Stomach (tissue), 4 donors: Measurements from ENCODE around the gene CD151.

ENCODE experiments used
- CTCF ChIP-seq, 7 experiments: fragments of 450-650 bp in 4 of 7; fragments of 200-600 bp in 3 of 7; sonication (generic) in 3 of 7; IDR thresholded peaks; one replicate each; pipeline ENCODE4 v1.5.1; 2016 to 2019; ENCODE audit warnings: antibody characterized with exemption in 7 of 7, control low read depth in 2 of 7, mild to moderate bottlenecking in 1 of 7
- EP300 ChIP-seq: sonication (generic); formaldehyde crosslinking; IDR thresholded peaks from one replicate; pipeline ENCODE4 v1.6.1; 2017; ENCODE audit warnings: antibody characterized with exemption
- POLR2A ChIP-seq, 4 donors: fragments of 450-650 bp; IDR thresholded peaks; one replicate each; pipeline ENCODE4 v1.6.1; 2016; ENCODE audit warnings: antibody characterized with exemption in 4 of 4, control low read depth in 2 of 4, mild to moderate bottlenecking in 1 of 4, moderate library complexity in 1 of 4
- POLR2AphosphoS5 ChIP-seq, 3 donors: sonication (generic); formaldehyde crosslinking; IDR thresholded peaks; one replicate each; pipeline ENCODE4 v1.6.1; 2016; ENCODE audit warnings: antibody characterized with exemption in 3 of 3

GRCh38 chr11:862696-863022, 29.9 kb downstream of the CD151 start:
- TF ChIP-seq CTCF (IDR thresholded peaks at IDR 0.05) (no peak), POLR2AphosphoS5 (IDR thresholded peaks at IDR 0.05) (no peak), POLR2A (IDR thresholded peaks at IDR 0.05) (no peak), EP300 (no peak)
